HG03558 (cell line): ENCODE measurements around the gene KRTAP5-5.
"Not testable (repeated sequence)": the region's sequence is repeated elsewhere in the genome, so short reads cannot be mapped to it uniquely, and the experiment has no call there.

ENCODE experiments used
- ATAC-seq: cut with Tn5 transposase; IDR thresholded peaks from one replicate; pipeline ENCODE4 v1.9.1; 2021; ENCODE audit warnings: moderate number of reproducible peaks; ENCODE audit not compliant: unreplicated experiment; ENCODE audit errors: extremely low read depth

The KRTAP5-5 gene

GRCh38 chr11:1654388-1655167, 25.0 kb downstream of the KRTAP5-5 start:
- no peak for ATAC-seq

GRCh38 chr11:1655168-1656060, 25.8 kb downstream of the KRTAP5-5 start:
- no peak for ATAC-seq

- no peak for ATAC-seq
Observed at GRCh38 chr11:1656061-1656441, 26.5 kb downstream of the KRTAP5-5 start.

- no peak for ATAC-seq
Observed at GRCh38 chr11:1656670-1657069, 27.1 kb downstream of the KRTAP5-5 start.

- ATAC-seq = no peak
Observed at GRCh38 chr11:1659506-1659905, 29.9 kb downstream of the KRTAP5-5 start.

GRCh38 chr11:1660111-1660867, 30.7 kb downstream of the KRTAP5-5 start:
- no peak for ATAC-seq

GRCh38 chr11:1661454-1662269, 32.1 kb downstream of the KRTAP5-5 start:
- ATAC-seq = not testable (repeated sequence)

GRCh38 chr11:1662699-1663283, 33.2 kb downstream of the KRTAP5-5 start:
- ATAC-seq = not testable (repeated sequence)

- no peak for ATAC-seq
Observed at GRCh38 chr11:1665313-1665712, 35.7 kb downstream of the KRTAP5-5 start.

- ATAC-seq = no peak
Observed at GRCh38 chr11:1667121-1667850, 37.7 kb downstream of the KRTAP5-5 start.

GRCh38 chr11:1667906-1668305, 38.3 kb downstream of the KRTAP5-5 start:
- no peak for ATAC-seq

GRCh38 chr11:1668911-1669473, 39.4 kb downstream of the KRTAP5-5 start:
- ATAC-seq = no peak

- ATAC-seq = no peak
Observed at GRCh38 chr11:1669546-1670218, 40.1 kb downstream of the KRTAP5-5 start.

- not testable (repeated sequence) for ATAC-seq
Observed at GRCh38 chr11:1670457-1670856, 40.9 kb downstream of the KRTAP5-5 start.

GRCh38 chr11:1670905-1671371, 41.4 kb downstream of the KRTAP5-5 start:
- ATAC-seq = no peak

- ATAC-seq = no peak
Observed at GRCh38 chr11:1671658-1672057, 42.1 kb downstream of the KRTAP5-5 start.

- no peak for ATAC-seq
Observed at GRCh38 chr11:1672613-1673350, 43.2 kb downstream of the KRTAP5-5 start.
